ENCODE measurements around the gene POLA2.
"Not testable (repeated sequence)": the region's sequence is repeated elsewhere in the genome, so short reads cannot be mapped to it uniquely, and the experiment has no call there.

POLA2 gene

DNA sequence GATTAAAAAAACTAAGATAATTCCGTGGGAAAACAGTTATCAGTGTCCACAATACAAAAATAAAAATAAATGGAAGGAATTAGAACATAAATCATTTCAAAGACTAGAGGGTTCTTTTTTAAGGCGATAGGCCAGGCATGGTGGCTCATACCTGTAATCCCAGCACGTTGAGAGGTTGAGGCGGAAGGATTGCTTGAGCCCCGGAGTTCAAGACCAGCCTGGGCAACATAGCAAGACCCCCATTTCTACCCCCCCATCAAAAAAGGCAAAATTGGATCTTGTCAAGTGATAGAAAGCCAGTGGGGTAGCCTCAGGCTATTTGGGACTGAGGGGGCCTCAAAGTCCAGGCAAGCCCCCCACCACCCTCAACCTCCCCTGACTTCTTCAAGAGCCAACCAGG is 20.6 kb upstream of the POLA2 start:
- no peak for FAIRE-seq

DNA sequence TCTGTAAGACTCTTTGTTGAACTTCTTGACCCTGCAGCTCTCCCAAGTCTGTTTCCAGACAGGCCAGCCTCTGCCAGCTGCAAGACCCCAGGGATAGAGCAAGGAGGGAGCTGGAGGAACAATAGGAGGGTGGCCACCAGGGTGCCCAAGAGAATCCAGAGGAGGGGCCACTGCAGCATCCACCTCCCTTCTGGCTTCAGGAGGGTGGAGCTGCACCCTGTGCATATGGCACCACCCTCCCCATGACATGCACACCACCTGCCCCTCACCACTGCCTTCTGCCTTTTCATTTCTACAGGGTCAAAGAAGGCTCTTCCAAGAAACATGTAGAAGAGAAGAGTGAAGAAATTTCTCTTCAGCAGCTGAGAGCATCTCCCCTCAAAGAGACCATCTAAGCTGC is 20.1 kb upstream of the POLA2 start:
- FAIRE-seq (no peak), DNase-seq (ENCODE audit: insufficient read length, low spot score) (no peak)

More for the DNA sequence above, 20.6 kb upstream of the POLA2 start:
- no peak for DNase-seq (ENCODE audit: insufficient read length, low spot score)

DNA sequence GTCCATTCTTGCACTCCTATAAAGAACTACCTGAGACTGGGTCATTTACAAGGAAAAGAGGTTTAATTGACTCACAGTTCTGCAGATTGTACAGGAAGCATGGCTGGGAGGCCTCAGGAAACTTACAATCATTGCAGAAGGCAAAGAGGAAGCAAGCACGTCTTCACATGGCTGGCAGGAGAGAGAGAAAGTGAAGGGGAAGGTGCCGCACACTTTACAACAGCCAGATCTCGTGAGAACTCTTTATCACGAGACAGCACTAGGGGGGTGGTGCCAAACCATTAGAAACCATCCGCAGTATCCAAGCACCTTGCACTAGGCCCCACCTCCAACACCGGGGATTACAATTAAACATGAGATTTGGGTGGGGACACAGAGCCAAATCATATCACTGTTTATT is 19.4 kb upstream of the POLA2 start:
- DNase-seq (ENCODE audit: insufficient read length, low spot score) = no peak
- no peak for FAIRE-seq

DNA sequence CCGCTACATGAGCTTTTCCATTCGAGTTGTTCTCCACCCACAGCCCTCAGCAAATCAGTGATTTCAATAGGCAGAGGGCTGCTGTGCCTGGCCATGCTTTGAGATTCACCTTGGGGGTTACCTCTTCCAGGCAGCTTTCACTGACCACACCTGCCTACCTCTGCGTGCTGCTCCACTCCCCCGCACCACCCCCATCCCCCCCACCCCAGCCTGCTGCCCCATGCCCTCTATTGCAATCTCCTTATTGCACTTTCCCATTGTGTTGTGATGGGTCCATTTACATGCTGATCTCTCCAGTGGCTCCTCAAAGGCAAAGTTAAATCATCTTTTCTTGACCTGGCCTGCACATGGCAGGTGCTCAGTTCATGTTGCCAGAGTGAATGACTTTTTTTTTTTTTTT is 18.0 kb upstream of the POLA2 start:
- DNase-seq (ENCODE audit: insufficient read length, low spot score) (no peak), FAIRE-seq (no peak)

DNA sequence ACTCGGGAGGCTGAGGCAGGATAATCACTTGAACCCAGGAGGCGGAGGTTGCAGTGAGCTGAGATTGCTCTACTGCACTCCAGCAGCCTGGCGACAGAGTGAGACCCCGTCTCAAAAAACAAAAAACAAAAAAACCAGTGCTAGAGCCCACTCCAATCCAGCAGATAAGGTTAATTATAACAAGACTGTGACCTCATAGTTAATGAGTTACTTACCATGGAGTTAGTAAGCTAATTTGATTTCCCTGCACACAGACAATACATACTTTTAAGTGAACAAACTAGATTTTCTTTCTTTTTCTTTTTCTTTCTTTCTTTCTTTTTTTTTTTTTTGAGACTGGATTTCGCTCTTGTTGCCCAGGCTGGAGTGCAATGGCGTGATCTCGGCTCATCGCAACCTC is 16.7 kb upstream of the POLA2 start:
- not testable (repeated sequence) for FAIRE-seq; DNase-seq (ENCODE audit: insufficient read length, low spot score)

DNA sequence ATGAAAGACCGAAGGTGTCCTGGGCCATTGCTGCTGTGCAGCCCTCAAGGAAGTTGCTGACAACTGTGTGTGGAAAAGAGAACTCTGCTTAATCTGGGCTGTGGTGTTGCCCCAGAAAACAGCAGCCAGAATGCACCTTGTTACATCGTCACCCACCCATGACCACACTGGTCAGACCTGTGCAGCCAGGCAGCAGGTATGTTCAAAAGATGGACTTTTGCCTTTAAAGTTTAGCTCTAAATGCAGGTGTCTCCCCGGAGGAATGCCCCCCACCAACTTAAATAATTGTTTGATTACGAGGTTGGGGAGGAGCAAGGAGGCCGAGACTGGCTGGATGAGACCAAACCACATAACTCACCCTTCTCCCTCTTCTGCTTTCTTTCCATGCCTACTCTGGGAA is 15.3 kb upstream of the POLA2 start:
- DNase-seq (ENCODE audit: insufficient read length, low spot score) (no peak), FAIRE-seq (no peak)

DNA sequence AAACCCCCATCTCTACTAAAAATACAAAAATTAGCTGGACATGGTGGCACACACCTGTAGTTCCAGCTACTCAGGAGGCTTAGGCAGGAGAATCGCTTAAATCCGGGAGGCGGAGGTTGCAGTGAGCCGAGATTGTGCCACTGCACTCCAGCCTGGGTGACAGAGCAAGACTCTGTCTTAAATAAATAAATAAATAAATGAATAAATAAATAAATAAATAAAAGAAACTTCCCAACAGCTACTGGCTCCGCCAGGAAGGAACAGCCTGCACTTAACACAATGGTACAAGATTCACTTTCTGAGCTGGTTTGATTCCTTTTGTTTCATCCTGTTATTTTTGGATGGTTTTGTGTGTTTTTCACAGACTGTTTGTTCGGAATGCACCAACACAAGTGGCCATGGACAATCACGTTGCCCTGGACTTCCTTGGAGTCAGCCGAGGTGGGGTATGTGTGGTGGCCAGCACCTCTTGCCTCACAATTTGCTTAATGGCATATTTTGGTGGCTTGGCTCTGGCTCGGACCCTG is 13.5 kb upstream of the POLA2 start:
- DNase-seq (ENCODE audit: insufficient read length, low spot score); FAIRE-seq: not testable (repeated sequence)

DNA sequence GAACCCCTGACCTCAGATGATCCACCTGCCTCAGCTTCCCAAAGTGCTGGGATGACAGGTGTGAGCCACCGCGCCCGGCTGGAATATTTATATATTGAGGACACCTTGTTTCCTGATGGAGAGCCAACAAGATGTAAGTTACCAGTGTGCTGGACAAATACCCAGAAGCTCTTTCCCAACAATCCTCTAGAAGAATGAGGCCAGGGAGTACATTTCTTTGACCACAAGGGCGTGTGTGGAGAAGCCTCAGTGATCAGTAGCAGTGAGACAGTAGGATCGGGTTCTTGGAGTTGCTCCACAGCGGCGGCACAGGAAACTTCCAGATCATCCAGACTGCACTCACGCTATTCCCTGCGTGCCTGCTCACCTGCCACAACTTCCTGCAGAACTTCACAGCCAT is 10.3 kb upstream of the POLA2 start:
- no peak for FAIRE-seq
- DNase-seq (ENCODE audit: insufficient read length, low spot score) = no peak

DNA sequence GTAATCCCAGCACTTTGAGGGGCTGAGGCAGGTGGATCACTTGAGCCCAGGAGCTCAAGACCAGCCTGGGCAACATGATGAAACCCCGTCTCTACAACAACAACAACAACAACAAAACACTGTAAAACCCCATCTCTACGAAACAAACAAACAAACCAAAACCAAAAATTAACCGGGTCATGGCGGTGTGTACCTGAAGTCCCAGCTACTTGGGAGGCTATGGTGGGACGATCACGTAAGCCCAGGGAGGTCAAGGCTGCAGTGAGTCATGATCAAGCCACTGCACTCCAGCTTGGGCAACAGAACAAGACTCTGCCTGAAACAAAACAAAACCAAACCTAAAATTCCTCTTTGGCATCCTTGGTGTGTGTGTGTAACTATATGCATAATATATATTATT is 7.0 kb upstream of the POLA2 start:
- no peak for DNase-seq (ENCODE audit: insufficient read length, low spot score)
- FAIRE-seq = no peak

DNA sequence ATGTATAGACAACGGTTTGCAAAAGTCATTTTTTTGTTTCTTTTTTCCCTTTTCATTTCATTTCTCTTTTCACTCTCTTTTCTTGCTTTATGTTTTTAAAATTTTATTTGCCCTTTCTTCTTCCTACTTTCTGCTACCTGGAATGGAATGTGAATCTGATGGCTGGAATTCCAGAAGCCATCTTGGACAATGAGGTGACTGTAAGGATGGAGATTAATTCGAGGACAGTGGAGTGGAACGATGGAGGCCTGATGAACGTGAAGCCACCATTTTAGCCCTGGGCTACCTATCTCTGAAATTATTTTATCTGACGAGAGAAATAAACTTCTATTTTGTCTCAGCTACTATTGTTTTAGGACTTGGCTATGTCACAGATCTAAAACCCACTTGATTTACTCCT is 2.8 kb upstream of the POLA2 start:
- no peak for FAIRE-seq
- DNase-seq (ENCODE audit: insufficient read length, low spot score) = no peak

DNA sequence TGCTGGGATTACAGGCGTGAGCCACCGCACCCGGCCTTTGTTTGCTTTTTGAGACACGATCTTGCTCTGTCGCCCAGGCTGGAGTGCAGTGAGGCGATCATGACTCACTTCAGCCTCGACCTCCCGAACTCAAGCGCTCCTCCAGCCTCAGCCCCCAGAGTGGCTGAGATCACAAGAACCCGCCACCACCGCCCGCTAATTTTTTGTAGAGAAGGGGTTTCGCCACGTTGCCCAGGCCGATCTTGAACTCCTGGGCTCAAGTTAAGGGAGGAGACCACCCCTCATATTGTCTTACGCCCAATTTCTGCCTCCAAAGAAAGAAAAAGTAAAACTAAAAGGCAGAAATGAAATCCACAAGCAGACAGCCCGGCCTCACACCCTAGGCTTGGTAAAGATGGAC is 1.5 kb upstream of the POLA2 start:
- no peak for FAIRE-seq
- DNase-seq (ENCODE audit: insufficient read length, low spot score) = no peak

DNA sequence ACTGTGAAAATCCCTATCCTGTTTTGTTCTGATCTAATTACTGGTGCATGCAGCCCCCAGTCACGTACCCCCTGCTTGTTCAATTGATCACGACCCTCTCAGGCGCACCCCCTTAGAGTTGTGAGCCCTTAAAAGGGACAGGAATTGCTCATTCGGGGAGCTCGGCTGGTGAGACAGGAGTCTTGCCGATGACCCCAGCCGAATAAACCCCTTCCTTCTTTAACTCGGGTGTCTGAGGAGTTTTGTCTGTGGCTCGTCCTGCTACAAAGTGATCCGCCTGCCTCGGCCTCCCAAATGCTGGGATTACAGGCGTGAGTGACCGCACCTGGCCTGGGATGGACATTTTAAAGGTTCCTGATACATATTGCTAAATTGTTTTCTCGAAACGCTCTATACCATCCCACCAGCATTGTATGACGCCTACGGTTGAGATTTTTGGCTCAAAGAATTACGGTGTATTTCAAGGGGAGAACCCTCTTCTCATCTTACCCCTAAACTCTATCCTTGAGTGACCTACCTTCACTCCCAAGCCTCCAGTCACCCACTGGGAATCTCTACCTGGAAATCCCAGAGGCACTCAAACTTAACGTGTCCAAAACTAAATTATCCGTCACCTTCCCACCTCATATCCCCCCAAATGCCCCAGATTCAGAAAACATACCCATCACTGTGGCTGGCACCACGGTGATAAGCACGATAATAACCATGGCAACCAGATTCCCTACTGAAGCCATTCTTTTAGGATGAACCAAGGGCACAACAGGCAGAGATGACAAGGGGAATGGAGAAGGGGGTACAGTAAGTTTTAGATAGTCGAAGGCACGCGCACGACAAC is 789 bp upstream of the POLA2 start:
- no peak for DNase-seq (ENCODE audit: insufficient read length, low spot score)
- peak; percentile 18 for FAIRE-seq

DNA sequence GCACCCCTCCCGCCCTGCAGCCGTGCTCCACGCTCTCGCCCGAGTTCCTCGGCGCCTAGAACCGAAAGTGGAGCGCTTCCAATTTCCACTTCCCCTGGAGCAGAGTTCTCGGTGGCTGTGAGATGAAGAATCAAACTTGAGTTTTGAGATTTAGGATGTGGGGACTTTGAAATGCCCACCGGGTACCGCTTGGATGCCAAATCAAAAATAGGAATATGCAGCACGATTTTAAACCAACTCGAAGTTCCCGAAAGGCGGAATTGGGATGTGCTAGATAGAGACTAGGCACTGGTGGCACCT is 569 bp downstream of the POLA2 start:
- DNase-seq (ENCODE audit: insufficient read length, low spot score) (no peak), FAIRE-seq (no peak)

DNA sequence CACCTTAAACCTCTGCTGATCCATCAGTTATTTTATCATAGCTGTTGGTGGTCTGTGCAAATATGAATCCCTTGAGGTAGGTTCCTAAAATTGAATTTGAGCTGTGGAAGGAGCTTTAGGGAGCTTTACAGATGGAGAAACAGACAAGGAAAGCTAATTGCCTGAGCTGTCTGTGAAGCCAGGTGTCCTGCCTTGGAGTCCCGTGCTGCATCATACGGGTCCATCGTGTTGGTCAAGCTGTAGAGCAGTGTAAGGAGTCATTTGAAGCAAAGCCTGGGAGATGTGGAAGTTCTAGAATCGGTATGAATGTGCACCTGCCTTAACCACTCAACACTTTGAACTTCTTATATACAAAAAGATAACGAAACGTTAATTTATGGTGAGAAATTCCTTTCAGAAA is 1.0 kb downstream of the POLA2 start:
- FAIRE-seq (no peak), DNase-seq (ENCODE audit: insufficient read length, low spot score) (no peak)

DNA sequence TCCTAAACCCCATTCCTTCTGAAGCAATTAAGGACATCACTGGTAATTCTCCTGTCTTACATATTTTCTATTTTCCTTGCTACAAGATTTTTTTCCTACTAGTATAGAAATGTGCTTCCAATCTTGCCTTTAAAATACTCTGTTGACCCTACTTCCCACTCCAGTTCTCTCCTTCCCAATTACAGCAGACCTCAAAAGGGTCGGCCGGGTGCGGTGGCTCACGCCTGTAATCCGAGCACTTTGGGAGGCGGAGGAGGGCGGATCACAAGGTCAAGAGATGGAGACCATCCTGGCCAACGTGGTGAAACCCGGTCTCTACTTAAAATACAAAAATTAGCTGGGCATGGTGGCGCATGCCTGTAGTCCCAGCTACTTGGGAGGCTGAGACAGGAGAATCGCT is 3.0 kb downstream of the POLA2 start:
- FAIRE-seq; DNase-seq (ENCODE audit: insufficient read length, low spot score): not testable (repeated sequence)

DNA sequence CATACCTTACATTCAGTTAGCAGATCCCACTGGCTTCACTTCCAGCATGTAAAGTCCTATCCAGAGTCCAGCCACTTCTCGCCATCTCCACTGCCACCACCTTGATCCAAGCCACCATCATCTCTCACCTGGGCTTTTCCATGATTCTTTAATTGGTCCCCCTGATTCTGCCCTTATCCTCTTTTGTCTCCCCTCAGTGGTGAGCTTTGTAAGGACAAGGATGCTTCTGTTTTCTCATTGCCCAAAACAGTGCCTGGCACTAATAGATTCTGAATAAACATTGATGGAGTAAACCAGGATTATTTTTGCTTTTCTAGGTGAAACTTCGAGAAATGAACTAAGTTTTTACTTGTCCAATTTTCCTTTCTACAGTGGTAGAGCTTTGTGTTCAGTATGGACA is 4.4 kb downstream of the POLA2 start:
- DNase-seq (ENCODE audit: insufficient read length, low spot score) (no peak), FAIRE-seq (no peak)

DNA sequence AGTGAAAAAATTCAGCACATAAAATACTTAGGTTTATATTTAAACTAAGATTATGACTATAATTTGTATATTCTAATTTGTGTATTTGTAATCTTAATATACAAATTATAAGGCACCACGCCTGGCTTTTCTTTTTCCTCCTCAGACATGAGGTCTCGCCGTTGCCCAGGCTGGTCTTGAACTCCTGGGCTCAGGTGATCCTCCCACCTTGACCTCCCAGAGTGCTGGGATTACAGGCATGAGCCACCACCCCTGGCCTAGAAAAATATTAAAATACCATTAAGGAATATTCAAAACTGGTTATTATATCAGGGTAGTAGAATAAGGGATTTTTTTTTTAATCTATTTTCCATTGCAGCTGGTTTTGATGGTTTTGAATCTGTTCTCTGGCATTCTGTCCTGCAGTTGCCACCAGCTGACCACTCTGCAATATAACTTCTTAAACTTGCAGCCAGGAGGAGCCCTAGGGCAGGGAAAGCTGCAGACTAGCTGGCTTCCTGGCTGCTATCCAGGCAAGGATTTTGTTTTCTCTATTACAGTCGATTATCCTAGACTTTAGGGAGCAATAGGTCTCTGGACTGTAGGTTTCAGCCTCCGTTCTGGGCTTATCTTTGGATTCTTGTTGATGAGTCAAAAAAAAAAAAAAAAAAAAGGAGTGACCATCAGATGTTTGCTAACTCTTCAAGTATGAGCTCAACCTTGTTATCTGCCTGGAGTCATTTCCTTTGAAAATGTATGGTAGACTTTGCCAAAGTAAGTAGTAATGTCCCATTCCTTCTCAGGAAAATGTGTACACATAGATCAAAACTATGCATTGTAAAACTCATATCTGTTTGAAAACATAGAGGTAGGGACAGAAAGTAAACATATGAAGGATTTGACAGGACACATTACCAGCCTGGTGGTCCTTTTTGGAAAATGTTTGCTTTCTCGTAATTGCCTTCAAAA is 13.2 kb downstream of the POLA2 start:
- no peak for DNase-seq (ENCODE audit: insufficient read length, low spot score)
- FAIRE-seq = no peak

DNA sequence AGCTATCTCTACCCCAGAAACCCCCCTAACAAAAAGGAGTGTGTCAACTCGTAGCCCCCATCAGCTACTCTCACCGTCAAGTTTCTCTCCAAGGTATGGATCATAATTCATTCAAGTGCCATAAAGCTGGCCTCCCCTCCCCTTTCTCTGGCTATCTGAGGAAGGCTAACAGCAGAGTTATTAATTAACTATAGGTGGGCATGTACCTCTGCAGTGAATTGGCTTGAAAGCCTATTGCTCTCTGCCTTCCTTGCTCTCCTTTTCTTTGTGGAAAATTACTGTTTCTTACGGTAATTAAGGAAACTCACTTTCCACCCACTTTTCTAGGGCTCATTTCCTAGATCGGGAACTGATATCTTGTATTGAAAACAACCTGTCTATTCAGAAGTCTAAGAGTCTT is 14.1 kb downstream of the POLA2 start:
- DNase-seq (ENCODE audit: insufficient read length, low spot score) (no peak), FAIRE-seq (no peak)

DNA sequence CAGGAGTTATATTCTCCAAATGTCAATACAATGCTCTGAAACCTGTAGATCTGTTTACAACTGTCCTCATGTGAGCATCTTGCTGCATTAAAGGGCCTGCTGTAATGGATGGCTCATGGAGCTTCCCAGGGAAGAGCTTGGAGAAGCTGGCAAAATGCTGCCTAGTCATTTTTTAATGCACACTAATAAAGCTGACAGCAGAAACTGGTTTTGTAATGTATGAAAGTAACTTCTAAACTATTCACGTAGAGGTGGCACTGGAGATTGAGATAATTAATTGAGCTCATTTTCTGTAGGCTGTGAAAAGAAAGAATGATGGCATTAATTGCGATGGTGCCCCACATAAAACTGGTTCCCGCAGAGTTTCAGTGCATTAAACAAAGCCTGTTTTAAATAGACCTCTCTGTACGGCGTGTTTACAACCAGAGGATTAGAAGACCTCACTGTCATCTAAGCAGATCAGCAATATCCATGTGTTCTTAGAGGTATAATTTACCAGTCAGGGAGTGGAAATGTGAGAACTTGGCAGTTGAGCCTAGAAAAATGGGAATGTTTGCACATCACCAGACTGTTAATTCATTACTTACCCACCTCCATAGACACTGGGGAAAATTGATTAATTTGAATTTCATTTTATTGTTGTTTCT is 16.0 kb downstream of the POLA2 start:
- FAIRE-seq = no peak
- no peak for DNase-seq (ENCODE audit: insufficient read length, low spot score)

DNA sequence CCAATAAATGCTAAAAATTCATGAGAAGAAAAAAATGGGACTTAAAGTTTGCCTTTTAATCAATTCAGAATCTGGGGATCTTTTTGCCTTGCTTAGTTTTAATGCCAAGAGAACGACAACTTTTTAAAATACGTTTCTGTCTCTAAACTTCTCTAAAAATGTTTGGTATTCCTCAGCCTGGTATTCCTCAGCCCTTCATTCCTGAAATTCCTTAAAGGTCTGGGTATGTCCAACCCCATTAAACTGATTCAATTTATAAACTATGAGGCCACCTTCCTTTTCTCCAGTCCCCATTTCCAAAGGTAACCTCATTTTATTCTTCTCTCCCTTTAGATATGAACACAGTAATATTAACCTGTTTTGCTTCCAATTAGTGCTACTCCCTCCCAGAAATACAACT is 16.6 kb downstream of the POLA2 start:
- DNase-seq (ENCODE audit: insufficient read length, low spot score) (no peak), FAIRE-seq (no peak)

DNA sequence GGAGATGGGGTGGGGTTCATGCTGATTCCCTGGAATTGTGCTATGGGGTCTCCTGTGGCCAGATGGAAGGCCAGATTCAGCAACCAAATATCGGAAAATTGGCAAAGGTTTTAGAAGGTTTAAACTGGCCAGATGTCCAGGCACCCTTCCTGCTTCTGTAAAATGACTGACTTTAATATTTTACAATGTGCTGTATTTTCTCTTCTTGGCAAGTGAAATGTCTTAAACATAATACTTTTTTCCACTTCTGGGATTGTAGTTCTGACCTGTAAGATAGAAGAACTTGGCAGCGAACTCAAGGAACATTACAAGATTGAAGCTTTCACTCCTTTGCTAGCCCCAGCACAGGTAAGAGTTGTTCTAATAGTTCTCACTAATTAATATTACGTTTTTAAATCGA is 17.5 kb downstream of the POLA2 start:
- FAIRE-seq = no peak

More for the DNA sequence above, 17.5 kb downstream of the POLA2 start:
- DNase-seq (ENCODE audit: insufficient read length, low spot score) = no peak
